SKM-1 treated with dmso at 0.1 percent for 144 hours (cell line): ENCODE results near the gene CBR4.
"Not testable (repeated sequence)": the region's sequence is repeated elsewhere in the genome, so short reads cannot be mapped to it uniquely, and the experiment has no call there.

Experiments
- DNase-seq: peaks from one replicate; lab custom pipeline; 2025; ENCODE audit not compliant: unreplicated experiment; lab: John Stamatoyannopoulos, UW

CBR4 gene

DNA sequence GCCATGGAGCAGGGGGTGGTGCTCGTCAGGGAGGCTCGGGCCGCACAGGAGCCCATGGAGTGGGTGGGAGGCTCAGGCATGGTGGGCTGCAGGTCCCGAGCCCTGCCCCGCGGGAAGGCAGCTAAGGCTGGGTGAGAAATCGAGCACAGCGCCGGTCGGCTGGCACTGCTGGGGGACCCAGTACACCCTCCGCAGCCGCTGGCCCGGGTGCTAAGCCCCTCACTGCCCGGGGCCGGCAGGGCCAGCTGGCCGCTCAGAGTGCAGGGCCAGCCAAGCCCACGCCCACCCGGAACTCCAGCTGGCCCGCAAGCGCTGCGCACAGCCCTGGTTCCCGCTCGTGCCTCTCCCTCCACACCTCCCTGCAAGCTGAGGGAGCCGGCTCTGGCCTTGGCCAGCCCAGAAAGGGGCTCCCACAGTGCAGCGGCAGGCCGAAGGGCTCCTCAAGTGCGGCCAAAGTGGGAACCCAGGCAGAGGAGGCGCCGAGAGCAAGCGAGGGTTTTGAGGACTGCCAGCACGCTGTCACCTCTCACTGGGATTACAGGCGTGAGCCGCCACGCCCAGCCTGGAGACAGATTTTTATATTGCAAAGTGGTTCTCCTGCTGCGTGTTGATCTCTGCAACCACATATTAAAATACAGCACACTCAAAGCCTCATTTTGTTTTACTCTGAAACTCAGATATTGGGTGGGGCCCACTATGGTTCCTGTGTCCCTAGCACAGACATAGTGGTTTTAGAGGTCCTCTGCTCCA, 26.0 kb upstream of the CBR4 start:
- not testable (repeated sequence) for DNase-seq

DNA sequence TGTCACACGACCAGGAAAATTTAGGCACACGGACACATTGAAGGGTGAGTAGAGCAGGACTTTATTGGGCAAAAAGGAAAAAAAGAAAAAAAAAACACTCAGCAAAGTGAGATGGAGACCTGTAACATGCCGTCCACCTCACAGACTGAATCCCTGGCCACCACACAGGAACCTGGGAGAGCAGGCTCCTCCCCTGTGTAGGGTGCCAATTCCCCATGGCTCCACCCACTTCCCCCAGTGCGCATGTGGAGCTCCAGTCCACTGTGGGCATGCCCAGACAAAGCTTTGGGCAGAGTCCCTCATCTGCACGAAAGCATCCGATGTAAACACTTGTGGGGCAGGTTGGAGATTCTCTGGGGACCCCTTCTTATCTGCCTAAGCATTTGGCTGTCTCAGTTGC, 23.6 kb upstream of the CBR4 start:
- no peak for DNase-seq

DNA sequence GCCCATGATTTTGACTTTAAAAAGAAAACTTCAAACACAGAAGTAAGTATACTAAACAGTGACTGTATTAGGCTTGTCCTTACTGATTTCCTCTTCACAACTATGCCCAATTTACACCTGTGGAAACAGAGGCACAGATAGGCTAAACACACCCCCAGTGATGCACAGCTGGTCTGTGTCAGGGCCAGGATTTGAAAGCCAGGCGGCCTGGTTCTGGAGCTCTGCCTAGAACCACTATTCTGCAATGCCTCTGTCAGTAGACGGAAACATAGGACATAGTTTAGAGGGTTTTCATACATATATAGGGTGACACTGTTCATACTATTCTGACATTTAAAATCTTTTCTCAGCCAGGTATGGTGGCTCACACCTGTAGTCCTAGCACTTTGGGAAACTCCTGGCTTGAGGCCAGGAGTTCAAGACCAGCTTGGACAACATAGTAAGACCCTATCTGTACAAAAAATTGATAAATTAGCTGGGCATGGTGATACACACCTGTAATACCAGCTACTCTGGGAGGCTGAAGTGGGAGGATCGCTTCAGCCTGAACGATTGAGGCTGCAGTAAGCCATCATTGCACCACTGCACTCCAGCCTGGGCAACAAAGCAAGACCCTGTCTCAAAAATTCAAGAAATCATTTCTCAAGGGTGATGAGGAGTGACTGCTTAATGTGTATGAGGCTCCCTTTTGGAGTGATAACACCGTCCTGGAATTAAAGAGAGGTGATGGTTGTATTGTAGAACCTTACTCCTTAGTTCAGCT, 23.0 kb upstream of the CBR4 start:
- no peak for DNase-seq

DNA sequence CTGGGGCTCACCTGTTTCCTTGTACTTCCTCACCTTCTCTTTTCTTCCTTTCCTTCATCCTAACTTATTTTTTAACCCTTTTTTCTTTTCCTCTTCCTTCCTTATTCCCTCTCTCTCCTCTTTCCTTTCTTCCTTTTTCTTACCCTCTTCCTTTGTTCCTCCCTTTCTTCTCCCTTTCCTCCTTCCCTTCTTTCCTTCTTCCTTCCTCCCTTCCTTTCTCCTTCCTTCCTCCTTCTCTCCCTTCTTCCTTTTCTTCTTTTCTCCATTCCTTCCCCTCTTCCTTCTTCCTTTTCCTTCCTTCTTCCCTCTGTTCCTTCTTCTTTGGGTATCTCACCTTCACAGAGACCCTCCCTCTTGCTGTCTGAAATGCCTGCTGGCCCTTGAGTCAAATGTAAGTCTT, 22.1 kb upstream of the CBR4 start:
- DNase-seq, result no peak

DNA sequence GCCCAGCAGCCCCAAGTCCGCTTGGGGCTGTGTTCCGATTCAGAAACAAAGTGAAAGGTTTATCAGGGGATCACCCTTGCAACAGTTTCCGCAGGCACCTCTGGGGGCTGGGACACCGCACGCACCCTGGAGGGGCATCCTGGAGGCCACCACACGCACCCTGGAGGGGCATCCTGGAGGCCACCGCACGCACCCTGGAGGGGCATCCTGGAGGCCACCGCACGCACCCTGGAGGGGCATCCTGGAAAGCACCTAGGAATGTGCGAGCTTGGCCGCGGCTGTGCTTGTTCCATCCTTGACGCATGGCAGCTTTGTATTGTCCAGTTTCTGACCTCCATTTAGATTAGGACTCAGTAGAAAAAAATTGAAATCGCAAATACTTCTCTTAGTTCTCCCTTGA, 21.3 kb upstream of the CBR4 start:
- DNase-seq, result no peak

DNA sequence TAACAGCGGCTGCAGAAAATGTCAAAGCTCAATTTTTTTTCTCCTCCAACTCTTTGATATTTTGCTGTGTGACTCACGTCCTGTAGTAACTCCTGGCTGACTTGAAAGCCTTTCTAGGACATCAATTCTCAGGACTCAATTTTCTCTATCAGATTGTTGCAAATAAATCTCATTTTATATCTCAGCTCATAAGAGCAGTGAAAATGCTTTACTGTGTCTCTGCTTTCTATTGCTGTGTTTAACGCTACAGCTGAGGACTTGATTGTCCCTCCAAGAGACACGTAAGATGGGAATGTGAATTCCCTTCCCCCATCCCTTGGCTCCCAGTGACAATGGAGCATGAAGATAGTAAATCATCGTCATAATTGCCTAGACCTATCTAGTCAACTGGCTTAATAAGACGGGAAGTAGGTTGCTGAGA, 20.5 kb upstream of the CBR4 start:
- DNase-seq, result no peak

DNA sequence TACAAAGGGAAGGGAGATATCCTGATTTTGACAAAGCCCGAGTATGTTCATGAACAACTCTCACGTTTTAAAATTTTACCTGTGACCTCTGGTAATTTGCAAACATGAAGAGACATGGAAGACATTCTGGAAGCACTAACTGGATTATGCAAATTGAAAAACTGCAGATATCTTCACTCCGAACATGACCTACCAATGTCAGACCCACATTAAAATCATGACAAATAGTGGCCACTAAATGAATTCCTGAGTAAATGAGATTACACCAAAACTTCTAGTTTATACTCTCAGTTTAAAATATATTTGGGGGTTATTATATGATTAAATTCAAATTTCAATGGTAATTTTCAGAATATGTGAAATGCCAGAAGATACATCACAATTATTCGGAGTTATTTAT, 19.9 kb upstream of the CBR4 start:
- DNase-seq, result no peak

DNA sequence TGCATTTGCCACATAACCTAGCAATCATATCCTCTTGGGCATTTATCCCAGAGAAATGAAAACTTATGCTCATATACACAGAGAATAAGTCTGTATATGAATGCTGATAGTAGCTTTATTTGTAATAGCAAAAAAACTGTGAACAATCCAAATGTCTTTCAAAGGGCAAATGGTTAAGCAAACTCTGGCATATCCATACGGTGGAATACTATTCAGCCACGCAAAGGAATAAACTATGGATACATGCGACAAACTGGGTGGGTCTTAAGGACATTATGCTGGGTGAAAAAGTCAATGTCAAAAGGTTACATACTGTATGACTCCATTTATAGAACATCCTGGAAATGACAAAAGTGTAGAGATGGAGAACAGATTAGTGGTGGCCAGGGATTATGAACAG, 17.6 kb upstream of the CBR4 start:
- no peak for DNase-seq

DNA sequence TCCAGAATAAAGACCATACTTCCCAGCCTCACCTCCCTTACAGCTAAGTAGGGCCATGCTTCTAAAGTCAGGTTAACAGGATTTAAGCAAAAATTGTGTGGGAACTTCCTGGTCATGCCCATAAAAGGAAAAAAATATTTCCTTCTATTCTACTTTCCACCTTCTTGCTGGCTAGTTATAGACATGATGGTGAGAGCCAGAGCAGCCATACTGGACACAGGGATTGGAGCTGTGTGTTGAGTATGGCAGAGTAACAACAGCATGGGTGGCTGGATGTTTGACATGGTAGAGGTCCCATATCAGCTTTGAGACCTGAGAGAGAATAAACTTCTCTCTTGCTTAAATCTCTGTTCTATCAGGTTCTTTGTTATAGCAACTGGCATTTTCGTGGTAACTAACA, 15.1 kb upstream of the CBR4 start:
- DNase-seq, result no peak

DNA sequence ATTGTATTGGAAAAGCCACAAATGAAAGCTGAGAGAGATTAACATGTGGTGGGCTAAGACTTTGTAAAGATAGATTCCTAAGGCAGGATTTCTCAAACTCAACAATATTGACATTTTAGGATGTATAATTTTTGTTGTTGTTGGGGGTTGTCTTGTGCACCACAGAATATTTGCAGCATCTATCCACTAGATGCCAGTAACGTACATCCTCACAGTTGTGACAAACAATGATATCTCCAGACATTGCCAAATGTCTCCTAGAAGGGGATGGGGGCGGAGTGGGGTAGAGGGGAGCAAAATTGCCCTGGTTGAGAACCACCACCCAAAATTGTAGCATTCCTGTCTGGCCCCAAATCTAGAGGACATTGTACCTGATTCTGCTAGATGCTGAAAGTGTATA, 14.7 kb upstream of the CBR4 start:
- no peak for DNase-seq

DNA sequence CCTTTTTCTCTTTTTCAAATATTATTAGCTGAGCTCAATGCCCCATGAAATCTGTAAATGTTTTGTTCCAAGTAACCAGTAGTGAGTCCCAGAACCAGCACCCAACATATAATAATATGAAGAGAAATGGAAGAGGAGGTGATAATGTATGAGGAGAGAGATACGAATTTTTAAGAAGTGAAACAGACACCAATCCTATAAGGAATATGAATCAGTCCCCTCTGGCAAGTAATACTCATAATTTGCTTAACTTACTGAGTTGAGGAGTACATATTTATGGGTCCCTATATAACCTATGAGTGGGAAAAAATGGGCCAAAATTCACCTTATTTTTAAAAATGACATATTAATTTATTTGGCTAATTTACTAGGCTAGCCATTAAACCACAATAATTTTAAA, 8.4 kb upstream of the CBR4 start:
- no peak for DNase-seq

DNA sequence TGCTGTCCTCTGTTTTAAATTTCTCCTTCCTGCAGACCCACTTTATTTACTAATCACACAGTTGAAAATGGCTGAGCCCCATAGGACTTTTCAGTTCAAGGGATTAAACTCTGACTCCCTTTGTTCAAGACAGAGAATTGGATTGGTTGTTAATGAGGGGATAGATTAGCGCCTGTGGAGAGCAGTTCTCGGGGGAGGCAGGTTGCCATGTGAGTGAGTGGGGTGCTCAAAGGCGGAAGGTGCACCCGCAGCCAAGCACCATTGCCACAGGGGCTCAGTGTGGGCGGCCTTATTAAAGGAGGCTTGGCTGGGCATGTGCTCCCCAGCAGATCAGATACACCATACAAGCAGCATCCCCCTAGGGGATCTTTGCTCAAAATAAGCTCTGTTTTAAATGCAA, 7.9 kb upstream of the CBR4 start:
- no peak for DNase-seq

DNA sequence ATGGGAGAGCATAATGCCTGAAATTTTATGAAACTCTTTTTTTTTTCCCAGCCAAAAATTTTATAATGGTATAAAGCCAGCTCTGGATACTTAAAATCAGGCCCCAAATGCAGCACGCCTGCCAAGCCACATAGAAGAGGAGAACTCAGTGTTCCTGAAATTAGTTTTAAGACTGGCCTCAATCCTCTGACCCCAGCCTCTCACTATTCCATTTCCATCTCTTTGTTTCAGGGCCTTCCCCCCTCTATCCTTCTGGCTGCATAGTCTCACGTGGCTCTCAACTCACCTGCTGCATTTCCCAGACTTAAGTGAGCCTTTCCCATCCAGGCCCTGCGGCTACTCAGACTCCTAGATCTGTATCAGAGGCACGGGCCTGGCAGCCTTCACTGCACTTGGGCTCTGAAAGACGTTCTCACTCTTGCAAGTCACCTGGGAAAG, 5.2 kb upstream of the CBR4 start:
- no peak for DNase-seq

DNA sequence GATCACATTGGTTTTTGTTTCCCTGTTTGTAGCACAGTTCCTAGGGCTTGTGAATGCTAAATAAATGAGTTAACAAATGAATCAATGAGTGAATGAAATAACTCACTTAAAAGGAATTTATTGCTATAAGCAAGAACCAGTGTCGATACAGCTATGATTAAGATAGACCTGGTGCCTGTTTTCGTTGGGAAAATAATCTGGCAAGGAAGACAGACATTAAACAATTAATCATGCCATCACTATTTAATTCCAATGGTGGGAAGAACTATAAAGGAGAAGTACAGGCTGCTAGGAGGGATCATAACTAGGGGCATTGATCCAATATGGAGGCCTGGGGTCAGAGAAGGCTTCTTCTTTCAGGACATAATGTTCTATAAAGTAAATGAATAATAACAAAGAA, 4.5 kb upstream of the CBR4 start:
- no peak for DNase-seq

DNA sequence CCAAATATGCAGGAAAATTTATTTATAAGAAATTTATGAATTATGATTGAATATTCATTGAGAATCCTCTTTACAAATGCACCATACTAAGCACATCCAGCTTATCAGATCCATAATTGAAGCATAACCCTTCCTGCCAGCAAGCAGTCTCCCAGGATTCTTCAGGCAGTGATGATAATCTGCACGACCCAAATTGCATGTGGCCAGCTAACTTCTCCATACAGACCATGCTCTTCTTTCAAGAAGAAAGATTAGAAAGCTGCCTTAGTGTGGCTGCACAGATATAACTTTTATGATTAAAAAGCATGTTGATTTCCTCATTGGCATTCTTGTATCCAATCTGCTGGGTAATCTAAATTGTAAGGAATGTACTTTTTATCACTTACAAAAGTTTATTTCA, 3.3 kb upstream of the CBR4 start:
- no peak for DNase-seq

DNA sequence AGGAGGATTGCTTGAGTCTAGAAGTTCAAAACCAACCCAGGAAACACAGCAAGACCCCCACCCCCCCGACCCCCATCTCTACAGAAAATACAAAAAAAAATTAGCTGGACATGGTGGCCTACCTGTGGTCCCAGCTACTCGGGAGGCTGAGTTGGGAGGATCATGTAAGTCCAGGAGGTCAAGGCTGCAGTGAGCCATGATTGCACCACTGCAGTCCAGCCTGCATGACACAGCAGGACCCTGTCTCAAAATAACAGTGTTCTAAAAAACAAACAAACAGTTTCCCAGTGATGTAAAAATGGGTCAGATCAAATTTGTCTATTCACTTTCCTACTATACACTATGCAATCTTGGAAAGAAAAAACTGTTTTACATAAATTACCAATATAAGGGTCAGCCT, 2.0 kb upstream of the CBR4 start:
- no peak for DNase-seq

DNA sequence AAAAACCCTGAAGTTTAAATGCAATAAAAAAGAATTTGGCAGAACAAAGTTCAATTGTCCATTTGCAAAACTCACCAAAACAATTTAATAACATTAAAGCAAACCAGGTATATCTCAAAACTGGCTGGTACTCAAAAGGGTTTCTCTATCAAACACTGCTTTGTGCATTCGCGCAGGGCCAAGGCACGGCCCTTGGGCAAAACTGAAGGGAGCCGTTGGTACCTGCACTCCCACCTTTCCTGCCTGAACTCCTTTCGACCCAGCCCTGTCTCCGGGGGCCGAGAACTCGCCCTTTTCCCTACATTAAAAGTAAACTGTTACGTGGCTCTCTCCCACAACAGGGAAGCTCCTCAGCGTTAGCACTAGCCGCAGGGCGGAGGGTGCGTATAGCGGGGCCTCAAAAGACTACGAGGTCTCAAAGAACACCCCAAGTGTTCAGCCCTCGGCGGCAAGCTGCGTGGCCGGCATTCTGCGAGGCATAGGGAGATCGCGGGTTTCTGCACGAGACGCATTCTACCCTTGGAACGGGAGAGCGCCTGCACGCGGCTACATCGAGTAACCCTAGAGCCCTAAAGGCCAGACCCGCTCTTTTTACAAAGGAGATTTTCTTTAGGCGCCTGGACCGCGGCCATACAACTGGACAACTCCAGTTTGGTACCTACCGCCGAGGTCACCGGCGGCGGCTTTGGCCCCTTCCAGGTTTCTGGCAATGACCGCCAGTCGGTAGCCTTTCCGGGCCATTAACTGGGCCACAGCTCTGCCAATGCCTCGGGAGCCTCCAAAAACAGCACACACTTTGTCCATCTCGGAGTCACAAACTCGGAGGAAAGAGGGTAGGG, 550 bp downstream of the CBR4 start:
- peak; percentile 40 for DNase-seq

DNA sequence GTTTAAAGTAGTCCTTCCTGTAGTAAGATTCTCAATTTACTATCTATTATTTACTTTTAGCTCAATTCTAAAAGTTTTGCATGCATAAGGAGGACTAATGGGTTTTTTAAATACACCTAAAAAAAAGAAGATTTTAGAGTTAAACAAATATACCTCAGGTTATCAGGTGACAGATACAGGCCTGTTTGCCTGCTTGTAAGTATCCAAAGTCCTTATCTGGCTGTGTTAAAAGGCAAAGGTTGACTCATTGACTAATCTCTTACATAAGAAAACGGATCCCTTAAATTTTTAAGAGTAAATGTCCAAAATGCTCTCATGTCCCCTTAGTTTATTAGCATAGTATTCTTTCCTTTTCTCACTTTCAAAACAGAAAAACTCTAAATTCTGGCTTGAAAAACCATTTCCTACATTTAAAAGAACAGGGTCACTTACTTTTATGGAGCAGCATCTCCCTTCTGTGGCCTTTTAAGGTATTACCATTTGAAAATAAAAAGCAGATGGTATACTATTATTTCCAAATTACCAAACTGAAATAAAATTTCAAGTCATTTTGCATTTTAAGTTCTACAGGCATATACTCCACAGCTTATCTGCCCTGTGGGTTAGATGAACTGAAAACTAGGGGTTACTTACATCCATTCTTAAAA, 4.5 kb downstream of the CBR4 start:
- DNase-seq, result no peak

DNA sequence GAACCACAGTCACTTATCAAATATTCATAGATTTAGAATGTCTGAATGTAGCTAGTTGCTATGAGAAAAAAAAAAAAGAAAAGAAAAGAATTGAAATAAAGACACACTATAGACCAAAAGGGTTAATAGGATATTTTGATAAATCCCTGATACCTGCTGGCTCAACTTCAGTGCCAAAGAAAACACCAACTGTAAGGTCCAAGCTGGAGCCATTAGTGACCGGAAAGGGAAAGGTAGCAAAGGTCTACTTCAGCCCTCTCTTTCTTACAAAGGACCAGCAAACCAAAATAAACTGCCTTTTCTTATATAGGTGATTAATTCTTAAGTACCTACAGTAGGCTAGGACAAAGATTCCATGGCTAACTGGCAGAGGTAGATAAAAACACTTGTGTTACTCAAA, 9.7 kb downstream of the CBR4 start:
- DNase-seq, result no peak

DNA sequence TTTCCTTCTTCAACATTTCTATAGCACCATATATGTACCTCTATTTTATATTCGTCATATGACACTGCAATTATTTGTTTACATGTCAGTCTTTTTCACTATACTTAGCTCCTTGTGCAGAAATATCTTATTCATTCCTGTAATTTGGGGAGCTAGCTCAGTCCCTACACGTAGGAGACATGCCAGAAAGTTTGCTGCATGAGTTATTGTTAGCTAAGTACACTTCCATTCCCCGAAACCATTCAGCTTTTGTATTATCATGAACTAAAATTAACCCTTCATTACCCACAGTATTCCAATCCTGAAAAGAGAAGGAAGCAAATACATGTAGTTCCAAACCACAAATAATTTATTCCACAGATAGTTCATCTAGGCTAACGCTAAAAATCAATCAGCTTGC, 10.2 kb downstream of the CBR4 start:
- no peak for DNase-seq

DNA sequence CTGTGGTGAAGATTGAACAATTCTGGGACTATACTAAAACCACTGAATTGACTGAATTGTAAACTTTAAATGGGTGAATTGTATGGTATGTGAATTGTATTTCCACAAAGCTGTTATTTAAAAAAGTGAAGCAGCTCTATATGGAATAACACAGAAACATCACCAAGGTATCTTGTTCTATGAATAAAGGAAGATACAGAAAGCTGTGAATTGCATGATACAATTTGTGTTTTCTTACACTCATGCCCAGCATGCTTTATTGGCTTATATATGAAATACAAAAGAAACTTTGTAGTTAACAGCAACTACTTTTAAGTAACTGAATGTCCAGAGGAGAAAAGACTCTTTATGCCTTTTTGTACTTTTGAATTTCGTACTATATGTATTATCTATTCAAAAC, 11.5 kb downstream of the CBR4 start:
- no peak for DNase-seq
